ENCODE data around the gene REST.

The REST gene

GRCh38 chr4:56978750-56979303, 71.1 kb downstream of the REST start, which contains the start of gene POLR2B:
POLR2B (plus strand) TSS chr4:56978896; CDS start chr4:56978986, 90 bp downstream.
- DNase-seq, result peak; percentile 95

GRCh38 chr4:56979421-56980072, 71.8 kb downstream of the REST start:
- peak; percentile 25 for DNase-seq

- no peak for DNase-seq
Measured at GRCh38 chr4:56981795-56982201, 74.1 kb downstream of the REST start.

GRCh38 chr4:56986192-56986591, 78.5 kb downstream of the REST start:
- no peak for DNase-seq

GRCh38 chr4:56986952-56987351, 79.3 kb downstream of the REST start:
- no peak for DNase-seq

GRCh38 chr4:56990109-56990905, 82.6 kb downstream of the REST start:
- no peak for DNase-seq

GRCh38 chr4:56995525-56995924, 87.8 kb downstream of the REST start:
- DNase-seq, result peak; percentile 82

GRCh38 chr4:56999751-57000150, 92.1 kb downstream of the REST start:
- no peak for DNase-seq

GRCh38 chr4:57013543-57014120, 105.9 kb downstream of the REST start:
- DNase-seq, result no peak

Data from femur (tissue), 1 donor.